ENCODE measurements around the gene EIF4EBP2. TPM values are rescaled to one million over a fixed set of nuclear protein-coding genes. Genes with fewer than 3 reads are reported as not detected.

EIF4EBP2 gene
- total RNA-seq, 4 donors from 2014 or later: 185 to 225 (median 195) TPM

DNA sequence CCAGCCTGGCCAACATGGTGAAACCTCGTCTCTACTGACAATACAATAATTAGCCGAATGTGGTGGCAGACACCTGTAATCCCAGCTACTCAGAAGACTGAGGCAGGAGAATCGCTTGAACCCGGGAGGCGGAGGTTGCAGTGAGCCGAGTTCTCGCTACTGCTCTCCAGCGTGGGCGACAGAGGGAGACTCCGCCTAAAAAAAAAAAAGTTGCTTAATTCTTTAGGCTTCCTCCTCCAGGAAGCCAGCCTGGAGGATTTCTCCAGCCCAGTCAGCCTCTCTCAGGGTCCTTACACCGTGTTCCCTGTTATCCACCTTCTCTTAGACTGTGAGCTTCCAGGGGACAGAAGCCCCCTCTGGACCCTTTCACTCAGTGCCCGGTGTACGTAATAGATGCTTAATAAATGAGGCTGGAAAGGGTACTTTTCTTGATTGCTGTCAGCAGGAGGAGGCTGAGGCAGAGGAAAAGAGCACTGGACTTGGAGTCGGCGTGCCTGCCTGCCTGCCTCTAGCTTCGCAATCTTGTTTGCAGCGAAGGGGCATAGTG is 53.9 kb downstream of the EIF4EBP2 start:
- TF ChIP-seq, protein P1, sequence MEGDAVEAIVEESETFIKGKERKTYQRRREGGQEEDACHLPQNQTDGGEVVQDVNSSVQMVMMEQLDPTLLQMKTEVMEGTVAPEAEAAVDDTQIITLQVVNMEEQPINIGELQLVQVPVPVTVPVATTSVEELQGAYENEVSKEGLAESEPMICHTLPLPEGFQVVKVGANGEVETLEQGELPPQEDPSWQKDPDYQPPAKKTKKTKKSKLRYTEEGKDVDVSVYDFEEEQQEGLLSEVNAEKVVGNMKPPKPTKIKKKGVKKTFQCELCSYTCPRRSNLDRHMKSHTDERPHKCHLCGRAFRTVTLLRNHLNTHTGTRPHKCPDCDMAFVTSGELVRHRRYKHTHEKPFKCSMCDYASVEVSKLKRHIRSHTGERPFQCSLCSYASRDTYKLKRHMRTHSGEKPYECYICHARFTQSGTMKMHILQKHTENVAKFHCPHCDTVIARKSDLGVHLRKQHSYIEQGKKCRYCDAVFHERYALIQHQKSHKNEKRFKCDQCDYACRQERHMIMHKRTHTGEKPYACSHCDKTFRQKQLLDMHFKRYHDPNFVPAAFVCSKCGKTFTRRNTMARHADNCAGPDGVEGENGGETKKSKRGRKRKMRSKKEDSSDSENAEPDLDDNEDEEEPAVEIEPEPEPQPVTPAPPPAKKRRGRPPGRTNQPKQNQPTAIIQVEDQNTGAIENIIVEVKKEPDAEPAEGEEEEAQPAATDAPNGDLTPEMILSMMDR (IDR thresholded peaks at IDR 0.05; ENCODE audit: low read depth): no peak

GRCh38 chr10:70458329-70459060 is 54.5 kb downstream of the EIF4EBP2 start:
- TF ChIP-seq, protein P1 (IDR thresholded peaks at IDR 0.05; ENCODE audit: low read depth): no peak

- TF ChIP-seq, protein P1 (IDR thresholded peaks at IDR 0.05; ENCODE audit: low read depth): no peak
Measured at GRCh38 chr10:70459061-70459773, 55.3 kb downstream of the EIF4EBP2 start.

DNA sequence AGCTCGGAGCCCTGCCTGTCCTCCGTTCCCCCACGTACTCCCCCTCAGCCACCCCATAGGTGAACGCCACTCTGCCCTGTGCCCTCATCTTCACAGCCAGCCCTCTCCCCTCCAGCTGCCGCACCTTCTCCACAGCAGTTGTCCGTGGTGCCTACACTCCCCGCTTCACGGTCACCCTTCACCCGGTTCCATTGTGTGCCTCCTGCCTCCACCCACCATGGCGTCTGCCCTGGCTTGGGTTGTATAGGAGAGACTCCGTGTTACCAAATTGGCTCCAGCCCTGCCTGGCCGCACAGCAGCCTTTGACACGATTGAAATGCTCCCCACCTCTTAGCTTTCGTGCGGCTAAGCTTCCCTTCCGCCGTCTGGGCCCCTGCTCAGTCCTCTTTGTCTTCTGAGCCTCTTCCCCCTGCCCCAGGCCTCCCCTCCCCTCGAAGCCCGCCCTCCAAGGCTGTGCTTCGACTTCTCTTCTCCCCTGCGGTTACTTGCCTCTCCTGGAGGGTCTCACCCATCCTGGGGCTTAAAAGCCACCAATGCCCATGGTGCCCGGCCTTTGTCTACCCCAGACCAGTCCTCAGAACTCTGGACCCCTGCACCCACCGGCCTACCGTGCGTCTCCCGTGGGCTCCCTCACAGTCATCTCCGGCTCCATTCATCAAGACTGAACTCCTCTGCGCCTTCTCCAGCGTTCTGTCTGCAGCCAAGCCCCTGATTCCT is 56.0 kb downstream of the EIF4EBP2 start:
- TF ChIP-seq, protein P1 (IDR thresholded peaks at IDR 0.05; ENCODE audit: low read depth): no peak

DNA sequence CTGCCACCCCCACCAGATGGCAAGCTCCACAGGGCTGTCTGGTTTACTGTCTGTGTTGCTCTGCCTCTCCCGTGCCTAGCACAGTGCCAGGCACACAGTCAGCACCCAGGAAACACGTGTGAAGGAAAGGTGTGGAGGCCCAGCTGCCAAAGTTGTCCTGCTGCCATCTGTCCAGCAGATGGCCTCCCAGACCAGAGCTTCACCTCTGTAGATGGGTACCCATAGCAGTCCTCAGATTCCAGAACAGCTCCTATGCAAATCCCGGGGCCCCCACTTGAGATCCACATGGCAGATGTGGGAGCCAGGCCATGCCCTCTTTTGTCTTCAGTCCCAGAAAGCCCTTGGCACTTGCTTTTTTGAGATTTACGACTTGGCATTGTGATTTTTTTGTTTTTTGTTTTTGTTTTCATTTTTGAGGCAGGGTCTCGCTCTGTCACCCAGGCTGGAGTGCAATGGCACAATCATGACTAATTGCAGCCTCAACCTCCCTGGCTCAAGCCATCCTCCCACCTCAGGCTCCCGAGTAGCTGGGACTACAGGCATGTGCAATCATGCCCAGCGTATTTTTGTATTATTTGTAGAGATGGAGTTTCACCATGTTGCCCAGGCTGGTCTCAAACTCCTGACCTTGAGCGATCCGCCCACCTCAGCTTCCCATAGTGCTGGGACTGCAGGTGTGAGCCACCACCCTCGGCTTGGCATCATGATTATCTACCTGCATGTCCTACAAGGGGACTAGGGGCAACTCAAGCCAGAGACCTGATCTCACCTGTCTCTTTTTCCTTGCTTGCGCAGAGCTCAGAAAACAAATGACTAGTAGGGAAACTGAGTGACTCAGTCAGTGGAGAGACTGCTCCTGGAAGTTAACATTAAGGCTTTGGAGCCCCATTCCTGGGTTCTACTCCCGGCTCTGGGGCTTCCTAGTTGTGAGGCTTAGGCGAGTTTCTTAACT is 57.7 kb downstream of the EIF4EBP2 start:
- TF ChIP-seq, protein P1 (IDR thresholded peaks at IDR 0.05; ENCODE audit: low read depth): no peak

DNA sequence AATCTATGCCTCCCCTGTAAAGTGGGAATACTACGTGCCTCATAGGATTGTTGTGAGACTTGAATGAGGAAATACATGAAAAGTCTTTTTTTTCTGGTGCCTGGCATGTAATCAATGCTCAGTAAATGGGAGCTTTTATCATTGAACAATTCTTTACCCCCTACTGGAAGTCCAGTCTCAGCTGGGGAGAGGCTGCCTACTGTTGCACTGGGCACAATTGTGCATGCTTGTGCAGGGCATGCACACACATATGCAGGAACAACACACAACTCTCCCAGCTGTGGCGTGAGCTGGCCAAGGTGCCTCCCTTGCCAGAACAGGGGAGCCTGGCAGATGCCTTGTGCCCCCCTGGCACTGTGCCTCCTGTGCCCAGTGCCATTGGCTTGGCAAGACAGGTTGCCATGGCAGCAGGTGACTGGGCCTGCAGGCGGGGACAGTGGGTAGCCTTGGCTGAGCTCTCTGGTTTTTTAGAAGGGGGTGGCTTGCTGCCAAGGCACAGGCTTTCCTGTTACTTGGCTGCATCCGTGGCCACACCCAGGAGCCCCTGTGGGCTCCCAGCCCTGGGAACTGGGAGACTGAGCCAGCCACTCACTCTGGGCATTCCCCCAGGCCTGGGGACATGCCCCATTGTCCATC is 58.5 kb downstream of the EIF4EBP2 start:
- TF ChIP-seq, protein P1 (IDR thresholded peaks at IDR 0.05; ENCODE audit: low read depth): no peak

Data from subcutaneous adipose tissue (tissue), 4 donors.